Endothelial cell of umbilical vein (primary cell): ENCODE measurements around the gene EOLA1. TPM values are rescaled to one million over a fixed set of nuclear protein-coding genes. Genes with fewer than 3 reads are reported as not detected.

ENCODE experiments used
- BruUV-seq: library from RNA; stranded (reverse); fragments of 400-500 nt; replicated peaks from 2 replicates; lab custom pipeline; 2021; lab: Mats Ljungman, UMichigan
- CTCF ChIA-PET: fragments of 300-600, 350-600 bp; sonication (Branson Sonifier 250); formaldehyde crosslinking; loops from one replicate; lab custom pipeline; 2021; ENCODE audit warnings: antibody characterized with exemption, inconsistent platforms; lab: Charles Lee
- POLR2A ChIA-PET: fragments of 300-600, 350-600 bp; sonication (Branson Sonifier 250); formaldehyde crosslinking; loops from one replicate; lab custom pipeline; 2021; ENCODE audit warnings: antibody characterized with exemption, inconsistent platforms; lab: Charles Lee
- DNase-seq: peaks from one replicate; pipeline ENCODE4 v3.0.0-alpha.2; 2011; ENCODE audit warnings: low read depth, low spot score
- FAIRE-seq: peaks from 2 replicates; lab custom pipeline; 2011; peaks lifted over from hg19 to GRCh38; lab: Jason Lieb, UNC
- H2AFZ ChIP-seq: 2 replicates; pipeline ENCODE4 v1.6.0; 2012; ENCODE audit warnings: low read depth, low read length, control low read depth, inconsistent platforms
- H3K27ac ChIP-seq: 2 replicates; pipeline ENCODE4 v1.5.1; 2011; ENCODE audit warnings: low read depth, mild to moderate bottlenecking, control low read depth, low read length, moderate library complexity; ENCODE audit not compliant: insufficient read depth
- H3K27me3 ChIP-seq, 2 experiments: 2 replicates each; pipeline versions ENCODE4 v1.6.0 to v1.6.1; 2011; ENCODE audit warnings: low read length in 2 of 2, mixed read lengths in 1 of 2; ENCODE audit not compliant: control insufficient read depth in 2 of 2, insufficient read depth in 2 of 2
- H3K36me3 ChIP-seq, 2 experiments: 2 replicates in 1 of 2; 3 replicates in 1 of 2; pipeline ENCODE4 v1.5.1; 2011; ENCODE audit warnings: low read length in 2 of 2, mild to moderate bottlenecking in 1 of 2, moderate library complexity in 1 of 2; ENCODE audit not compliant: control insufficient read depth in 2 of 2, insufficient read depth in 2 of 2; ENCODE audit errors: extremely low read depth in 1 of 2
- H3K4me1 ChIP-seq: 3 replicates; pipeline ENCODE4 v1.5.1; 2011; ENCODE audit warnings: mild to moderate bottlenecking, low read length; ENCODE audit not compliant: control insufficient read depth, insufficient read depth; ENCODE audit errors: extremely low read depth
- H3K4me2 ChIP-seq: 2 replicates; pipeline ENCODE4 v1.6.1; 2011; ENCODE audit warnings: low read length, control low read depth, mixed read lengths; ENCODE audit not compliant: insufficient read depth
- H3K4me3 ChIP-seq, 3 experiments: fragments of 200-600 bp in 1 of 3; sonication (generic), shearing (Covaris generic) in 1 of 3; replicated peaks in 1 of 3; 2 replicates each; pipeline ENCODE4 v1.5.1; 2011 to 2016; ENCODE audit warnings: control low read depth in 3 of 3, low read length in 3 of 3, mild to moderate bottlenecking in 2 of 3, inconsistent platforms in 1 of 3, low read depth in 1 of 3, moderate library complexity in 1 of 3; ENCODE audit not compliant: insufficient read depth in 1 of 3
- H3K79me2 ChIP-seq: 2 replicates; pipeline ENCODE4 v1.6.0; 2012; ENCODE audit warnings: low read length, inconsistent platforms; ENCODE audit not compliant: control insufficient read depth, insufficient read depth
- H3K9ac ChIP-seq: replicated peaks from 2 replicates; pipeline ENCODE3; 2011; ENCODE audit warnings: low read length, control low read depth; ENCODE audit not compliant: insufficient read depth; ENCODE audit errors: extremely low read depth
- H3K9me1 ChIP-seq: replicated peaks from 3 replicates; pipeline ENCODE4 v1.6.0; 2011; ENCODE audit warnings: mild to moderate bottlenecking, low read length; ENCODE audit not compliant: control insufficient read depth, insufficient read depth; ENCODE audit errors: extremely low read depth
- H3K9me3 ChIP-seq: replicated peaks from 2 replicates; pipeline ENCODE4 v1.5.1; 2012; ENCODE audit warnings: low read length, inconsistent platforms; ENCODE audit not compliant: control insufficient read depth, insufficient read depth
- H4K20me1 ChIP-seq: replicated peaks from 2 replicates; pipeline ENCODE3; 2011; ENCODE audit warnings: mild to moderate bottlenecking, low read length; ENCODE audit not compliant: control insufficient read depth, insufficient read depth; ENCODE audit errors: extremely low read depth
- CTCF ChIP-seq, 2 donors: IDR thresholded peaks; 1 replicate in 1 of 2; 2 replicates in 1 of 2; pipeline ENCODE4 v1.5.1; 2011; ENCODE audit warnings: low read length in 2 of 2, mild to moderate bottlenecking in 2 of 2, moderate library complexity in 2 of 2, control low read depth in 1 of 2, inconsistent platforms in 1 of 2, low read depth in 1 of 2; ENCODE audit not compliant: insufficient read depth in 1 of 2; ENCODE audit errors: extremely low read depth in 1 of 2
- EZH2 ChIP-seq: IDR thresholded peaks from 2 replicates; pipeline ENCODE4 v1.6.1; 2012; ENCODE audit warnings: borderline replicate concordance, low read depth, mild to moderate bottlenecking, moderate library complexity, low read length, inconsistent platforms; ENCODE audit not compliant: severe bottlenecking
- FOS ChIP-seq: IDR thresholded peaks from 2 replicates; pipeline ENCODE4 v1.6.1; 2011; ENCODE audit warnings: mild to moderate bottlenecking, low read length, moderate library complexity, borderline replicate concordance; ENCODE audit not compliant: insufficient read depth
- GATA2 ChIP-seq: IDR thresholded peaks from 2 replicates; pipeline ENCODE4 v1.7.0; 2011; ENCODE audit warnings: low read depth, mild to moderate bottlenecking, moderate library complexity, mixed read lengths, low read length; ENCODE audit not compliant: insufficient read length, insufficient read depth
- JUN ChIP-seq: IDR thresholded peaks from 2 replicates; pipeline ENCODE4 v1.6.1; 2011; ENCODE audit warnings: borderline replicate concordance, low read depth; ENCODE audit not compliant: insufficient read length, insufficient read depth
- MAX ChIP-seq: IDR thresholded peaks from 2 replicates; pipeline ENCODE4 v1.6.1; 2011; ENCODE audit not compliant: insufficient read depth, insufficient read length
- MYC ChIP-seq: IDR thresholded peaks from one replicate; pipeline ENCODE4 v1.6.1; 2011; ENCODE audit warnings: mild to moderate bottlenecking, low read depth, low read length
- POLR2A ChIP-seq: IDR thresholded peaks from 2 replicates; pipeline ENCODE4 v1.6.1; 2012; ENCODE audit warnings: low read depth, mild to moderate bottlenecking, control low read depth, low read length
- POLR2AphosphoS5 ChIP-seq: IDR thresholded peaks from 2 replicates; pipeline ENCODE4 v1.6.1; 2012; ENCODE audit warnings: low read depth, mild to moderate bottlenecking, control low read depth, low read length, moderate library complexity; ENCODE audit not compliant: insufficient read depth
- dilution Hi-C: fragments of 300-500 bp; cut with MboI; formaldehyde crosslinking; loops from one replicate; pipeline ENCODE4 v1.15.0; 2019; ENCODE audit warnings: low sequenced_read_pairs; ENCODE audit not compliant: extremely low pct_ligation_motif_present
- intact Hi-C: fragments of 100-400 bp; cut with micrococcal nuclease; formaldehyde crosslinking; loops from one replicate; pipeline ENCODE4 v1.10.0; 2022
- polyA plus RNA-seq, 4 experiments: library from polyadenylated mRNA; depleted of rRNA in 3 of 4; stranded (reverse) in 3 of 4; unstranded in 1 of 4; fragments of >200 nt; gene quantifications; 2 replicates each; pipeline versions ENCODE4 v1.2.1 to v1.2.3, GENCODE V29; 2011 to 2012; ENCODE audit warnings: missing spikeins in 1 of 4
- total RNA-seq: library from RNA; stranded (reverse); gene quantifications from 2 replicates; pipeline ENCODE4 v1.2.3, GENCODE V29; 2021

EOLA1 gene
- total and polyA plus RNA-seq, 2 donors (not counting 3 experiments of a cell fraction or from before 2014, with no cell fraction given) = 12.5 to 24.6 TPM

GRCh38 chrX:149570668-149571067 is 29.9 kb downstream of the EOLA1 start:
- CTCF ChIA-PET = no interaction called here
- intact Hi-C loops = no loop called here
- no peak for TF ChIP-seq MAX
- no peak for TF ChIP-seq MYC
- TF ChIP-seq CTCF (IDR thresholded peaks at IDR 0.05; ENCODE audit: extremely low read depth in 1 of 2, insufficient read depth in 1 of 2, low read depth in 1 of 2, low read length in 2 of 2) = no peak
- no peak for TF ChIP-seq FOS
- TF ChIP-seq GATA2 = no peak
- TF ChIP-seq JUN = no peak
- TF ChIP-seq EZH2 = no peak
- TF ChIP-seq POLR2AphosphoS5 = no peak
- no peak for TF ChIP-seq POLR2A

More at GRCh38 chrX:149570668-149571067, 29.9 kb downstream of the EOLA1 start:
- Histone ChIP-seq H3K4me1 (no peaks in the 10 kb centered on the region), H4K20me1 (no peaks in the 10 kb centered on the region), H3K27me3 (no peaks in the 10 kb centered on the region), H3K9me3 (no peaks in the 10 kb centered on the region), H3K4me2 (no peak overlapping the region), H3K9ac (no peak overlapping the region), H3K36me3 (no peaks in the 10 kb centered on the region), H3K79me2 (no peaks in the 10 kb centered on the region), H3K4me3 (no peak overlapping the region), H3K27ac (no peak overlapping the region), H2AFZ (no peak overlapping the region), H3K9me1 (no peaks in the 10 kb centered on the region)
- POLR2A ChIA-PET = no interaction called here
- no peak for FAIRE-seq
- no TSS peak for BruUV-seq
- no peak for DNase-seq
- dilution Hi-C loops = no loop called here
